NCI-H1092 (cell line): ENCODE results near the gene NPIPB5.
"Not testable (repeated sequence)": the region's sequence is repeated elsewhere in the genome, so short reads cannot be mapped to it uniquely, and the experiment has no call there.

ENCODE experiments used
- DNase-seq: peaks from one replicate; lab custom pipeline; 2025; lab: John Stamatoyannopoulos, UW

The NPIPB5 gene

DNA sequence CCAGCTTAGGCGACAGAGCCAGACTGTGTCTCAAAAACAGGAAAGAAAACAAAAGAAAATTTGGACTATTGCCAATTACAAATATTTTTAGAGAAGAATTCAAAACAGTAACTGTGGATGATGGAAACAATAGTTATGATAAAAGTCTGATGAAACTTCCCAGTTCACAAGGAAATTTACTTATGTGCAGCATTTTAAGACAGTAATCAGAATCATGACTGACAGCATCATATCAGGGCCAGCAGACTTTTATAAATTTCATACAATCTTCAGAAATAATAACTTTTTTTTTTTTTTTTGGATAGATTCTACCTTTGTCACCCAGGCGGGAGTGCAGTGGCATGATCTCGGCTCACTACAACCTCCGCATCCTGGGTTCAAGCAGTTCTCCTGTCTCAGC lies at the start of gene NPIPB5:
Gene NPIPB5 (plus strand): TSS at position 301 of the 400 bp plus-strand sequence. CDS start 2,911 bp downstream, outside the sequence.
- not testable (repeated sequence) for DNase-seq

GRCh38 chr16:22468846-22469245 lies 41.8 kb upstream of the NPIPB5 start:
- not testable (repeated sequence) for DNase-seq

DNA sequence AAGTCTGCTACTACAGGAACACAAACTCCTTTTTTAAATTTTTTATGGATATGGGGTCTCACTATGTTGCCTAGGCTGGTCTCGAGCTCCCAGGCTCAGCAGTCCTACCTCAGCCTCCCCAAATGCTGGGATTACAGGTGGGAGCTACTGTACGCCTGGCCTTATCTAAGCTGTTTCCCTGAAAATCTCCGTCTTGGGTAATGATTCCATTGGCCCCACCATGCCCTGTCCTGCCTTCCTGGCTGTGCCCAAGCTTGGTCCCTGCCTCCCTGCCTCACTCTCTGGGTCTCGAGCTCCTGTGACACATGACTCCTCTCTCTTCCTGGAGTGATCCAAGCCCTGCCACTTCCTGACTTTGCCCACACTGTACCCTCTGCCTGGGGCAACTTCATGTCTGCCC lies 27.3 kb downstream of the NPIPB5 start:
- not testable (repeated sequence) for DNase-seq

DNA sequence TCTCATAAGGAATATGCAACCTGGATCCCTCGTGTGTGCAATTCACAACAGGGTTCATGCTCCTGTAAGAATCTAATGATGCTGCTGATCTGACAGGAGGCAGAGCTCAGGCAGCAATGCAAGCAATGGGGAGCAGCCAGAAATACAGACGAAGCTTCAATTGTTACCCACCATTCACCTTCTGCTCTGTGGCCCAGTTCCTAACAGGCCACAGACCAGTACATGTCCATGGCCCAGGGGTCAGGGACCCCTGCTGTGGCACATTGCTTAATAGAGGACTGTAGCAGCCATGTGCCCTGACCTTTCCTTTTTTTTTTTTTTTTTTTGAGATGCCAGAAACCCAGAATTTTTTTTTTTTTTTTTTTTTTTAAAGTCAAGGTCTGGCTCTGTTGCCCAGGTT lies 34.1 kb downstream of the NPIPB5 start:
- not testable (repeated sequence) for DNase-seq

- DNase-seq: not testable (repeated sequence)
Observed at GRCh38 chr16:22546630-22547029, 35.9 kb downstream of the NPIPB5 start.

- not testable (repeated sequence) for DNase-seq
Observed at GRCh38 chr16:22547170-22547765, 36.6 kb downstream of the NPIPB5 start.

DNA sequence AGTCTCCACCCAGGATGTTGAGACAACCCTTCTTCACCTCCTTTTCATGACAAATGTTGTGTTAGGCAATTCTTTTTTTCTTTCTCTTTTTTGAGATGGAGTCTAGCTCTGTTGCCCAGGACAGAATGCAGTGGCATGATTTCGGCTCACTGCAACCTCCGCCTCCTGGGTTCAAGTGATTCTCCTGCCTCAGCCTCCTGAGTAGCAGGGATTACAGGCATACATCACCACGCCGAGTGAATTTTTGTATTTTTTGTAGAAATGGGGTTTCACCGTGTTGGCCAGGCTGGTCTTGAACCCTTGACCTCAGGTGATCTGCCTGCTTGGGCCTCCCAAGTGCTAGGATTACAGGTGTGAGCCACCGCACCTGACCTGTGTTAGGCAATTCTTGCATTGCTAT lies 39.2 kb downstream of the NPIPB5 start:
- not testable (repeated sequence) for DNase-seq

GRCh38 chr16:22551143-22551542 lies 40.5 kb downstream of the NPIPB5 start:
- DNase-seq: not testable (repeated sequence)

DNA sequence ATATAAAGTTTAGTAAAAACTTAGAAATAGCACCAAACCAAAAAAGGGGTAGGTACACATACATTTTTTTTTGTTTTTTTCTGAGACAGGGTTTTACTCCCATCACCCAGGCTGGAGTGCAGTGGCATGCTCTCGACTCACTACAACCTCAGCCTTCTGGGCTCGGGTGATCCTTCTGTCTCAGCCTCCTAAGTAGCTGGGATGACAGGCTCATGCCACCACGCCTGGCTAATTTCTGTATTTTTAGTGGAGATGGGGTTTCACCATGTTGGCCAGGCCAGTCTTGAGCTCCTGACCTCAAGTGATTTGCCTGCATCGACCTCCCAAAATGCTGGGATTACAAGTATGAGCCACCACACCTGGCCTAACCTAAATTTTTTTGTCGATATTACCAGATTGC lies 41.0 kb downstream of the NPIPB5 start:
- not testable (repeated sequence) for DNase-seq

DNA sequence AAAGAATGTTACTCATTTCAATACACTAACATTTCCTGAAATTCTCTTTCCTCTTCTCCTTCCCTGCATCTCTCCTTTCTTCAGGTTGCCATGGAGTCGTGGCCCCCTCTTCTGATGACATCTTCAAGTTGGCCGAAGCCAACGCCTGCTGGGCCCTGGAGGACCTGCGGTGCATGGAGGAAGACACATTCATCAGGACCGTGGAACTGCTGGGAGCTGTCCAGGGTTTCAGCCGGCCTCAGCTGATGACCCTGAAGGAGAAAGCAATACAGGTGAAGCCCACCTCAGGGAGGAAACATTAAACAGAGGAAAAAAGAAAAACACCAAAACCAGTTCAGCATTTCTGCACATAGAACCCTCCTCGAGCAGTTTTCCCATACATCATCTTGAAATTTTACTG lies 46.1 kb downstream of the NPIPB5 start:
- not testable (repeated sequence) for DNase-seq
